Measurements from ENCODE around the gene ABCC3. TPM values are rescaled to one million over a fixed set of nuclear protein-coding genes. Genes with fewer than 3 reads are reported as not detected.

ABCC3 gene
- polyA plus RNA-seq, 3 donors: 8.7 to 22.2 (median 21.2) TPM

- no peak for DNase-seq
Measured at GRCh38 chr17:50737118-50737698, 102.5 kb downstream of the ABCC3 start.

- DNase-seq: no peak
Measured at GRCh38 chr17:50739098-50739497, 104.4 kb downstream of the ABCC3 start.

Other genes starting within 250 kb of the ABCC3 start
- gene LRRC59, start 237.4 kb upstream of the ABCC3 start, polyA plus RNA-seq (ENCODE audit: insufficient read length in 3 of 3): 10 to 100 TPM; 56.7 to 67.6 (median 61.0) TPM
- 100 to 1,000 TPM; 105 to 121 (median 111) TPM for gene ACSF2, start 208.7 kb upstream of the ABCC3 start, polyA plus RNA-seq (ENCODE audit: insufficient read length in 3 of 3)
- gene CHAD, start 166.0 kb upstream of the ABCC3 start, polyA plus RNA-seq (ENCODE audit: insufficient read length in 3 of 3): 1 to 10 TPM; 2.0 to 4.0 (median 3.6) TPM
- 10 to 100 TPM; 52.7 to 62.3 (median 58.9) TPM for gene RSAD1, start 156.0 kb upstream of the ABCC3 start, polyA plus RNA-seq (ENCODE audit: insufficient read length in 3 of 3)
- 1 to 10 TPM; 1.4 to 2.4 (median 2.3) TPM for gene MYCBPAP, start 126.4 kb upstream of the ABCC3 start, polyA plus RNA-seq (ENCODE audit: insufficient read length in 3 of 3)
- gene EPN3, start 102.1 kb upstream of the ABCC3 start, polyA plus RNA-seq (ENCODE audit: insufficient read length in 3 of 3): 10 to 100 TPM; 15.4 to 16.8 (median 16.2) TPM
- gene SPATA20, start 87.7 kb upstream of the ABCC3 start, polyA plus RNA-seq (ENCODE audit: insufficient read length in 3 of 3): 10 to 100 TPM; 46.1 to 67.4 (median 62.3) TPM
- gene CACNA1G, start 74.2 kb upstream of the ABCC3 start, polyA plus RNA-seq (ENCODE audit: insufficient read length in 3 of 3): 1 to 10 TPM; 6.3 to 8.1 (median 7.7) TPM
- gene ANKRD40, start 73.0 kb downstream of the ABCC3 start, polyA plus RNA-seq (ENCODE audit: insufficient read length in 3 of 3): 10 to 100 TPM; 36.8 to 46.3 (median 45.6) TPM
- 100 to 1,000 TPM; 539 to 647 (median 601) TPM for gene LUC7L3, start 84.7 kb downstream of the ABCC3 start, polyA plus RNA-seq (ENCODE audit: insufficient read length in 3 of 3)
- gene ANKRD40CL, start 132.6 kb downstream of the ABCC3 start, polyA plus RNA-seq (ENCODE audit: insufficient read length in 3 of 3): under 1 TPM; 0.13 to 0.35 (median 0.30) TPM
- gene WFIKKN2, start 200.7 kb downstream of the ABCC3 start, polyA plus RNA-seq (ENCODE audit: insufficient read length in 3 of 3): 1 to 10 TPM in 2 of 3 donors, under 1 TPM in 1; 0.70 to 1.2 (median 1.1) TPM
- 10 to 100 TPM; 37.2 to 40.2 (median 40.2) TPM for gene TOB1, start 231.5 kb downstream of the ABCC3 start, polyA plus RNA-seq (ENCODE audit: insufficient read length in 3 of 3)